ENCODE measurements around the gene RTCB.
"Not testable (repeated sequence)": the region's sequence is repeated elsewhere in the genome, so short reads cannot be mapped to it uniquely, and the experiment has no call there.

The RTCB gene

DNA sequence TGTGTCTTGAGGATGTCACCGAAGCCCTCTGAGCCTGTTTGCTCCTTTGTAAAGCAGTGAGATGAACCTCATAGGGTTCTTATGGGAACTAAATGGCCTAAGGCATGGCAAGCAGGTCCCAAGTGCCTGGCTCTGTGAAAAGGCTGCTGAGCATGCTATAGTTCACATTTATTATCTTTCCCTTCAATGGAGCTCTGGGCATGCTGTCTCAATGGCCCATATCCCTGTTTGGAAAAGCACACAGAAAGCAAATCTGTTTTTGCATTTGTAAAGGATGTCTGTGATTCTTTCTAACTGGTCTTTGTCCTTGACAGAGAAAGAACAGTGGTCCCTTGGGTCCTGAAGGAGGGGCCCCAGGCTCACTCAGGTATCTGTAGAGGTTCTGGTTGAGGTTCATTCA lies 26.4 kb downstream of the RTCB start:
- DNase-seq, result no peak

DNA sequence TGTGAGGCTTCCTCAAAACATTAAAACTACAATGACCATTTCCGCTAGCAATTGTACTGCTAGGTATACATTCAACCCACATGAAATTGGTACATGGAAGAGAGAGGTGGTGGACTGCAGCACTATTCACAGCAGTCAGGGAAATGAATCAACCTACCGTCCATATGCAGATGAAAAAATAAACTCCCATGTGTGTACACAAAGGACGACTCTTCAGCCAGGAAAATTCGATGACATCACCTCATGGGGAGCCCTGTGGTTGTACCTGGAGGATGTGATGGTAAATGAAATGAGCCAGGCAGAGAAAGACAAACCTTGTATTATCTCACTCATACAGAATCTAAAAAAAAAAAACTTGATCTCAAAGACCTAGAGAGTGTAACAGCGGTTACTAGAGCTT lies 31.1 kb downstream of the RTCB start:
- no peak for DNase-seq

DNA sequence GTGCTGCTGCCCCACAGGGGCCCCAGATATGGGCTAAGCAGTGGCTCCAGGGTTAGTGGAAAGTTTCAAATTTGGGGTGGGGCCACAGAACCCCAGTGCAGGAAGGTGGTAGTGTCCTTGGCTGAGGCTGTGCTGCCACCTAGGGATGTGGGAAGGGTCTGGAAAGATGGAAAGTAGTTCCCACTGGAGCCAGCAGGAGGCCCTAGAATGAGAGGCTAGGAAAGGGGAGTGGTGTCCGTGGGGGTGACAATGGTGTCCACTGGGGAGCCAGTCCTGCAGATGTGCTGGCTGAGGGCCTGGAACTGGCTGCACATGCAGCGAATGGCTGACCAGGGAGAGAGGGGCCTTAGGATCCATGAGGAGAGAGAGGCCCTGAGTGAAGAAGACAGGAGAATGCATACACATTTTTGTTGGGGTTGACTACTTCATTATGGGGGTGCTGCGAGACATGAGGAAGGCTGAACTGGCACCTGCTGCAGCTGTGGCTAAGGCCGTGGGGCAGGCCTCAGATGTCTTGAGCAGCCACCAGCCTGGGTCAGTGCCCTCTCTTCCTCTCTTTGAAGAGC lies 33.3 kb downstream of the RTCB start:
- DNase-seq, result no peak

DNA sequence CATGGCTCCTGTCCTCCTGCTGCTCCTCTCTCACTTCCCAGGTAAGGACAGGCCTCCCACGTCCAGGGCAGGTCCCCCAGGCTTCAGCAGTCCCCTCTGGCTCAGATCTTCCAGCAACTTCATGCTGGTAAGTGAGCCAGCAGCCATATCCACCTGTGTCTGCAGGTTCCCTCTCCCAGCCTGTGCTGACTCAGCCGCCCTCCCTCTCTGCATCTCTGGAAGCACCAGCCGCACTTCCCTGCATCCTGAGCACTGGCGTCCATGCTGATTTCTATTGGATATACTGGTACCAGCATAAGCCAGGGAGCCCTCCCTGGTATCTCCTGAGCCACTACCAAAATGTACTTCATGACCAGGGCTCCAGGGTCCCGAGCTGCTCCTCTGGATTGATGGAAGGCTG lies 35.4 kb downstream of the RTCB start:
- no peak for DNase-seq

DNA sequence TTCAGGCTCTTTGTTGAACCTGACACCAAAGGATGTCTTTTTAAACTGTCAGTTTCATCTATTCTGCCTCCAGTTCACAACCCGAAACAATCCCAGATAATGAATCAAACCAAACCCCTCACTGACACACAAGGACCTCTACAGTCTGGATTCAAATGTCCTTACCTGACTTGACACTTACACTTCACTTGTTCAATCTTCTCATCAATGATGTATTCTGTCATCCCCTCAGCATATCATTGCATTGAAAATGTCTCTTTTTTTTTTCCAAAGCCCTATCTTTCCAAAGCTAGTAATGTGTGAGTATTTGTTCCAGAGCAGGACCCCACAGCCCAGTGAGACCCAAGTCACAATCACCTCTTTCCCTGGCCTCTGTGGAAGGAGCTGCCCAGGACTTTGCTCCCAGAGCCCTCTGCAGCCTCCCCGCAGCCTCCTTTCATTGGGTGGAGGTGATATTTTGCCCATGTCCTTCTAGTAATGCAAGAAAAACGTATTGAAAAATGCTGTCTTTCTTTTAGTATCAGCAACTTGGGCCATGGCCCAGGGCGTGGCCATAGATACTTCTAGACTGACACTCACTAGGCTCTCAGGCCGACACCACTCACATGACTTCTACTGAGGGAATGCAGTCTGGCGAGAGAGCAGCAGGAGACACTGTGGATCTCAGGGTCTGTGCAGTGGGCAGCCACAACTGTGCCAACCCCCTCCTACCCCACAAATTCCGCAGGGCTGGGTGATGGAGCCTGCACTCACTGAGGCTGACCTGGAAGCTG lies 36.2 kb downstream of the RTCB start:
- no peak for DNase-seq

DNA sequence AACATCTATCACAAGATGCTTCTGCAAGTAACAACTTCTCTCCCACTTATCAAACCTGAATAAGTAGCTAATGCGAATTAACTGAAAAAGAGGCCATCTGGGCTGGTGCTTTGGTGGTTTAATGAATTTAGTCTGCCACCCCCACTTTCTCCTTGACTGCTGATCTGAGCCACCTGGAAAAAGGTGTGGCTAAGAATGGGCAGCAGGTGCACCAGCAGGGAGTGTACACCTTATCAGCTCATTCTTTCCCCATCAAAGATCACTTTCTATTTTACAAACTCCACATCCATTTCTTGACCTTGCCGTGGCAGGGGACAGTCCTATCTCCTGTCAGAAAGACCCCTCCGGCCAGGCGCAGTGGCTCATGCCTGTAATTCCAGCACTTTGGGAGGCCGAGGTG lies 47.8 kb downstream of the RTCB start:
- no peak for DNase-seq

DNA sequence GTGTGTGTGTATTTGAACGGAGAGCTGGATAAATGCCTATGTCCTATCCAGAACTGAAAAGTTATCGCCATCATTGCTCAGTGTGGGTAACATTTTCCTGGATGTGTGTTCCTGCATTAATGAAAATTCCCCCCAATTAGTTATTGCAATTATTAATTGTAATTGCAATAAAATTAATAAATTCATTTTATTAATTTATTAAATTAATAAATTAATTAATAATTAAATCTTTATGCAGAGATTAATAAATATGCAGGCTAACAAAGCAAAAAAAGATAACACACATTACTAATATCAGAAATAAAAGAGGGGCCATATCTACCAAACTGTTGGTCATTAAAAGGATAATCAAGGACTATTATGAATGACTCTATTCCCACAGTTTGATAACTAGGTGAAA lies 50.8 kb downstream of the RTCB start:
- DNase-seq, result no peak

DNA sequence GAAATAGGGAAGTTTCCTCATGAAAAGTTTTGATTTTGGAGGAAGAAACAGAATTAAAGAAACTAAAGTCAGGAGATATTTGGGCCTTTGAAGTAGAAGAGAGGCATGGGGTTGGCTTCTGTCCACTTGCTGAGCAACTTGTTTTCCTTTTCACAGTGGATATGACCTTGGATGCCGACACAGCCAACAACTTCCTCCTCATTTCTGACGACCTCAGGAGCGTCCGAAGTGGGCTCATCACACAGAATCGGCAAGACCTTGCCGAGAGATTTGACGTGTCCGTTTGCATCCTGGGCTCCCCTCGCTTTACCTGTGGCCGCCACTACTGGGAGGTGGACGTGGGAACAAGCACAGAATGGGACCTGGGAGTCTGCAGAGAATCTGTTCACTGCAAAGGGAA lies 52.0 kb downstream of the RTCB start:
- DNase-seq, result not testable (repeated sequence)

DNA sequence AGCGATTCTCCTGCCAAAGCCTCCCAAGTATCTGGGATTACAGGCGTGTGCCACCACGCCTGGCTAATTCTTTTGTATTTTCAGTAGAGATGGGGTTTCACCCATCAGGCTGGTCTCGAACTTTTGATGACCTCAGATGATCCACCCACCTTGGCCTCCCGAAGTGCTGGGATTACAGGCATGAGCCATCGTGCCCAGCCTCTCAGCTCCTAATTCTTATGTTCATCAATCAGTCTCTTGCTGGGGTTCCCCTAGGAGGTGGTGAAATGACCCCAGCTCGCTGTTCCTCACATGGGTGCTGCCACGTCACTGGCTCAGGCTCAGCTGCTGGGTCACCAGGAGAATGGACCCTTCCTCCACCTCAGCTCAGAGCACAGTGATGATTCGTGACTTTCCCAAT lies 54.5 kb downstream of the RTCB start, which contains the start of gene RFPL3:
TSS of gene RFPL3 (plus strand) at position 301 of the 400 bp plus-strand sequence. CDS start 205 bp downstream, outside the sequence.
- not testable (repeated sequence) for DNase-seq

DNA sequence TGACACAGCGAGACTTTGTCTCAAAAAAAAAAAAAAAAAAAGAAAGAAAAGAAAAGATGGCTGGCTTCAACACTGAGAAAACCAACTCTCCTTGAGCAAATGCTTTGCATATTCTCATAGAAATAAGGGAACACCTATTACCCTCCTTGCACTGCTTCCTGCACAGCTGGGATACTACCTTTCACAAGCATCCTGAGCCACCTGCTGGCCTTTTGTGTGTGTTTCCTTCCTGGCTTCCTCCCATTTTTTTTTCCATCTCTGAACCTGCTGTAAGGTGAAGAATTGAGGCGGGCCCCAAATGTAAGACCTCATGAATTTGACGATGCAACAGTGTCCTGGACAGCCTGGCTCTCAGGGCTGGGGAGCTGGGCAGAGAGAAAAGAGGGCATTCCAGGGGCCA lies 56.3 kb downstream of the RTCB start:
- no peak for DNase-seq

DNA sequence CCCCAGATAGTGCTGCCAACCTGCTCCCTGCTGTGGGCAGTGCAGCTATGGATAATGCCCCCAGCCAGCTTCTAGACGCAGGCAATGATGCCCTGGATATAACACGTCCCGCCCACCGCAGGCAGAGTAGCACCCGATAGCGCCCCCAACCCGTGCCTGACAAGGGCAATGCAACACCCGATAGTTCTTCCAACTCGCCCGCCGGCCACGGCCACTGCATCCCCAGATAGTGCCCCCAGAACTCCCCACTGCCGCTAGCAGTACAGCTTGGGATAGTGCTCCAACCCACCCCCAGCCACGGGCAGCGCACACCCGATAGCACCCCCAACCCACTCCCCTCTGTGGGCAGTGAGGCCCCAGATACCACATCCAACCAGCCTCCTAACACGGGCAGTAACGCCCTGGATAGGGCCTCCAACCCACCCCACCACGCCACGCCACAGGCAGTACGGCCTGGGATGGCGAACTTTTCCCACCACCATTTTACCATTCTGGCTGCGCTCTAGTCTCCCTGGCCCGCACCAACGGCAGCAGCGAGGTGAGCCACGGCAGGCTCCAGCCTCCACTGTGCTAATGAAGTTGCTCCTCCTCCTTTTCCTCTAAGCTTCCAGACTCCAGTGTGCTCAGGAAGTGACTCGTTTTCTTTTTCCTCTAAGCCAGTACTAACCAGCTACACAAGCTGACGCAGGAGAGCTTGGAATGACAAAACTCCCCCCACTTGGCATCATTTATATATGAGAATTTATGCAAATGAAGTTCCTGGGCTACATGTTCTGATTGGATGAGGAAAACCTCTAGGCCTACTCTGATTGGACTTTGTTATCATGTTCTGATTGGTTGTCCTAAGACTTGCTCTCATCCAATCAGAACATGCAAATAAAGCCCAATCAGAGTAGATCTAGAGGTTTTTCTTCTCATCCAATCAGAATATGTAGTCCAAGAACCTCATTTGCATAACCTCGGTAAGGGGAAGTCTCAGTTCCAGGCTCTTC lies 57.4 kb downstream of the RTCB start:
- no peak for DNase-seq

DNA sequence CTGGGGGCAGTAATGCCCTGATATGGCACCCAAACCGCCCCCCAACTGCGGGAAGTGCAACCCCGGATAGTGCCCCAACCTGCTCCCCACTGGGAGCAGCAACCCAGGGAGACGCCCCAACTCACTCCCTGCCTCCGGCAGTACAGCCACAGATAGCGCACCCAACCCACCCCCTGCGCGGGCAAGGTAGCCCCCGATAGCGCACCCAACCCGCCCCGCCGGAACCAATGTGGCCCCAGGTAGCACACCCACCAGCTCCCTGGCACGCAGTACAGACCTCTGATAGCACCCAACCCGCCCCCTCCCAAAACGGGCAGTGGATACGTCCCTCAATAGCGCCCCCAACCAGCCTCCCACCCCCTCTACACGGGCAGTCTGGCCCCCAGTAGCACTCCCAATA lies 58.2 kb downstream of the RTCB start:
- no peak for DNase-seq

DNA sequence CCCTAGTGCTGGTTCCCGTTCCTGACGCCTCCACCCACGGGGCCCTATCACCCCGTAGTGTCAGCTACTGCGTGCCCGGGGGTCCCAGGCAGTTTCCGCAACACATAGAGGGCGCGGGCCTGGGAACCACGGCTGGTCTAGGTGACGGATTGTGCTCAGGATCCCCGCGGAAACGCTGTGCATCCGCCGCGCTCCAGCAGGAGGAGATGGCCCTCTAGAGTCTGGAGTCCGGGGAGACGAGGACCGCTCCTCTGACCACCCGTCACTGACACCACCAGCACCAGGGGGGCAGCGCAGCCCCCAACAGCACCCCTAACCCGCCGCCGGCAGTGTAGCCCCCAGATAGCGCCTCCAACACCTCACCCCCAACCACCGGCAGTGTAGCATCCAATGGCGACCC lies 58.8 kb downstream of the RTCB start:
- DNase-seq, result no peak

DNA sequence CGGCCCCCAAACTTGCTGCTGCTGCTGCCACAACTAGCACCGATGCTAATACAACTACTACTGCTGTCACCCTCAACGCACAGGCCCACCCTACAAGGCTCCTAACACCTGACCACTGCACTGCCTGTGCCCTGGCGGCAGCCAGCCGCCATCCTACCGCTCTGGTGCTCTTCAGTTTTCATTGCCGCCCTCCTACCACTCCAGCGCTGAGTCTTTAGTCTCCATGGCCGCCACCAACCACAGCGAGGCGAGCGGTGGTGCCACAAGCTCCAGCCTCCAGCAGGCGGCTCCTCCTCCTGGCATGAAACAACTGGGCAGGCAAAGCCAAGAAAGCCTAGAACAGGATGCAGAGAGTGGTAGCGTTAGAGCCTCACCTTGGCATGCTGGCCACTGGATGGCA lies 59.4 kb downstream of the RTCB start:
- DNase-seq, result no peak

DNA sequence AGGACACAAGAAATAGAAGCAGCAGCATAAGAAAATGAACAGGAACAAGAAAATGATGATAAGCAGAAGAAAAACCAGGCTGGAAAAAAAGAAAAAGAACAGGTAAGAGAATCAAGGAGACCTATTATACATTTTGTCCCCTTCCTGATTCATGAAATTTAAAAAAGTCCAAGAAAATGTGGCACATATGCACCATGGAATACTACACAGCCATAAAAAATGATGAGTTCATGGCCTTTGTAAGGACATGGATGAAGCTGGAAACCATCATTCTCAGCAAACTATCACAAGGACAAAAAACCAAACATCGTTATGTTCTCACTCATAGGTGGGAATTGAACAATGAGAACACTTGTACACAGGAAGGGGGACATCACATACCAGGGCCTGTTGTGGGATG lies 60.2 kb downstream of the RTCB start:
- DNase-seq, result not testable (repeated sequence)

DNA sequence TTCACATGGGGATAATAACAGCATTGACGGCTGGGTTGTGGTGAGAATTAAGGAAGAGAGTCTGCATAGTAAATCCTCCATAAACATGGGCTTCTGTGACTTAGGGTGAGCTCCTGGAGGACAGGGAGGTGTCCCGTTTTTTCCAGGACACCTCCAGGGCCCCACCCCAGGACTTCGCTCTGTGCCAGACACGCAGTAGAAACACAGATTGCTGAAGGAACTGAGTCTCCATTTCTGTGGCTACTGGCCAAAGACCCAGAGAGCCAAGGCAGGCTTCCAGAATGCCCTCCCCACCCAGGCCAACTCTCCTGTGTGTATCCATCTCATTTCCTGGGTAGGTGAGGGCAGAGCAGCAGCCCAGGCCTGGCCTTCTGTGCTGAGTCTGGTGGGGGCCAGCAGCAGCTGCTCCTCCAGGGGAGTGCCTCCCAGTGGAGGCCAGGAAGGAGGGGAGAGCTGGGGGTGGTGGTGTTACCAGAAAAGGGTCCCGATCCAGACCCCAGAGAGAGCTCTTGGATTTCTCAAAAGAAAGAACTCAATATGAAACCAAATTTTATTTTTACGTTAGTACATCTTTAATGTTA lies 63.9 kb downstream of the RTCB start:
- no peak for DNase-seq

DNA sequence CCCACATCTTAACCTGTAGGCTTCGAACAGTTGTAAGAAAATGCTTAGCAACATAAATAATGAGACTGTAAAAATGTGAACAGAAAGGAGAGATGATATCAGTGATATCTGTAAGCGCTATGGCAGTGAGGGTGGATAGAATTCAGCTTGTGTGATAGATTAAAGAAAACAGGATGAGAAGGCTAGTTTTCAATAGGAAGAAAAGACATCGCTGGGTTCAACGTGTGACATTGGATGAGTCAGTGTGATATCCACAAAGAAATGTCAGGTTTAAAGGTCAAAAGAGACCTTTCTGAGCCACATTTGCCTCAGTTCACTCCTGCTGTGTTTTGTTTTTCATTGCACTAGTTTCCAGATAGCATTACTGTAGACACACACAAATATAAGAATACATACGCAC lies 68.1 kb downstream of the RTCB start:
- no peak for DNase-seq

DNA sequence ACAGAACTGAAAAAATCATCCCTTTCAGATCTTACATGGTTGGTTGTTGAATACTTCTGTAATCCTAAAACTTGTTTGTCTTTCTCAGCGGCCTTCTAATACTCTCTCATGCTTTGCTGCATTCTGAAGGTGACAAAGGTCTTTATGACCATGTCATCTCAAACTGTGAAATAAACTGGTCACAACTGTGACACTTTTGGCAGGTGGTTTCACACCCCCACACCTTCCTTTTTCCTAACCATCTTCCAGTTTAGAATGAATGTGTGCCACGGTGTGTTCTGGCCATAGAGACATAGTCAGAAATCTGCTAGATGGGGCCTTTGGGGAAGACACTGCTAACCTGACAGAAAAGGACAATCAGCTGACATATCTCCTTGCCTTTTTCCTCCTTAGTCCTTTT lies 69.1 kb downstream of the RTCB start:
- DNase-seq, result no peak

DNA sequence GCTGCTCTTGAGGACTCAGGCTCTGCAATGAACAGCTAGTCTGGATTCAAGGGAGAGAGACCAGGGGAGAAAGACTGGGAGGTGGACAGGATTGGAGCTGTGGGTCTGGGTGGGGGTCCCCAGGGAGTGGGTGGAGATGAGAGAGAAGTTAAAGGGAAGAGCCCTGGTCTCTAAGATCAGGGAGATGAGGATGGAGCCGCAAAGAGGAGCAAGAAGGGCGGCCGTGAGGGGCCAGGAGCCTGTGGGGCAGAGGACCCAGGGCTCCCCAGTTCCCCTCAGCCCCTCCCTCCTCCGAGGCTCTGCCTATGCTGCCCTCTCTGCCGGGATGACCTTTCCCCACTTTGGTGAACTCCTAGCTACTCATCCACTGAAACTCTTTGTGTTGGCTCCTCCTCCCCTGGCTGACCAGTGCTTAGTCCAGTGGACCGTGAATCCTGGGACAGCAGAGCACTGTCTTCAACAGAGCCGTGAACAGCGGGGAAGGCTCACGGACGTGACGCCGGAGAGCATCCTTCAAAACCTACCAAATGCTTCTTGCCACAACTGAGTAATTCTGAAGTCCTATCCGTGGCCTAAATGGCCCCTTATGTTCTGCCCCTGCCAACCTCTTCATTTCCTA lies 70.8 kb downstream of the RTCB start:
- DNase-seq, result no peak

DNA sequence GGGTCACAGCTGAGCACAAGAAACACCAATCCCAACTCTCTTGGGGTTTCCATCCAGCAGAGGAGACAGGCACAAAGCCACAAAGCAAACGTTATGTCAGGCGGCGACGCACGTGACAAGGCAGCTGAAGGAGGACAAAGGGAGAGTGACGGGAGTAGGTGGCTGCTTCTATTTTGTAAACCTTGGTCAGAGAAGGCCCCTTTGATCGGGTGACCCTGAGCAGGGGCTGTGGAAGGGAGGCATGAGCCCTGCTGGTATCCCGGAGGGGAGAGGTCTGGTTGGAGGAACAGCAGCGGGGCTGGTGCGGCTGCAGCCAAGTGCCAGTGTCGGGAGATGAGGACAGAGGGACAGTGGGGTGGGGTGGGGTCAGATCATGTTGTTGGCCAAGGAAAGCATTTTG lies 71.6 kb downstream of the RTCB start:
- no peak for DNase-seq

DNA sequence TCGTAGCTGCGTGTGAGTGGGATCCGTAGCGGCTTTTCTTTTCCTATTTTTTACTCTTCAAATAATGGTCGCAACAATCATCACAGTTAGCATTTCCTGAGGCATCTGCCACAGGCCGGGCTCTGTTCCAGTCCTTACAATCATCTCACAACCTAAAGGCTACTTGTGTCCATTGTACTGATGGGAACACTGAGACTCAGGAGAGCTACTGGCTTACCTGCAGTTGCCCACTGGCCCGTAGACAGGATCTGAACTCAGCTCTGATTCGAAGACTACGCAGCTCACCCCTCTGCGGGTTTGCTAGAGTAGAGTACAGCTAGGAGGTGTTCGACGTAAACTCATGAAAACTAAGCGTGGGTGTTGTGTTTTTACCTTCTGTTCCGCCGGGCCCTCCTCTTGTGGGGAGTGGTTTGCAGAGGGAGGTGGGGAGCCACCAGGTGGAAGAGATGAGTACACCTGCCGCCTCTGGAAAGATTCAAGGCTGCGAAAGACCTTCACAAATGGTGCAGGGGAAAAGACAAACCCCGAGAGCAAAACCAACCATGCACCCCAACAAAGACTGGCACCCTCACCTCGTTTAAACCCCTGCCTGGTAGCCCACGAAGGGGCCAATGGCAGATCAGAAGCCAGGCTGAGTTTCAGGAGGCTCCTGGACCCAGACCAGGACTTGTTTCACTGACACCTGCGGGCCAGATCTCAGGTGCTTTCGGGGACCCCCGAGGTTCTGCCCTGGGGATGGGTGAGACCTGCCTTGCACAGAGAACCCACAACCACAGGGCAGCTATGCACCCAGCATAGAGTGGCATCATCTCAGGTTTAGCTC lies 72.6 kb downstream of the RTCB start:
- no peak for DNase-seq

DNA sequence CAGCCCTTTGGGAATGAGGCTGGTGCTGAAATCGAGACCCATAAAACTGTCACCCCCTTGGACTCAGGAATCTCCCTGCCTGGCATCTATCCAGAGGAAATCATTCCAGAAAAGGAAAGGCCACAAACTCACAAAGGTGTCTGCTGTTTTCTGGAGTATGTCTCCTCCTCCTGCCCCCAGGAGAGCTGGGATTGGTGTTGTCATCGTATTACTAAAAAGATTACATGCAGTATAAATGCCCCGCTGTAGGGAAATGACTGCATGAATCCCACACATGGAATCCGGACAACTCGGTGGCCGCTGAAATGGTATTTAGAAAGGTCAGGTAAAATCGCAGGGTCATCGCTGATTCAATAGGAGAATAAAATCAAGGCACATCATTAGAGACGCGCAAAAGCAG lies 73.3 kb downstream of the RTCB start:
- DNase-seq, result no peak

Measured in effector CD8-positive, alpha-beta T cell (primary cell).